GM12878 (cell line): Measurements from ENCODE around the gene TSPYL4. TPM values are rescaled to one million over a fixed set of nuclear protein-coding genes. Genes with fewer than 3 reads are reported as not detected.

ENCODE experiments used
- CREB1 ChIP-seq: IDR thresholded peaks from 2 replicates; pipeline ENCODE4 v1.6.1; 2012; ENCODE audit warnings: low read depth, mild to moderate bottlenecking, inconsistent platforms
- GATAD2B ChIP-seq: fragments of 450-650 bp; conservative IDR thresholded peaks from 2 replicates; pipeline ENCODE4 v1.6.1; 2017; ENCODE audit warnings: low read depth, mild to moderate bottlenecking, moderate library complexity
- HCFC1 ChIP-seq: fragments of 150-350 bp; IDR thresholded peaks from 2 replicates; pipeline ENCODE4 v1.6.1; 2014; ENCODE audit warnings: low read length
- IKZF2 ChIP-seq, 2 experiments: fragments of 450-650 bp; IDR thresholded peaks; 2 replicates each; pipeline ENCODE4 v1.6.1; 2017; ENCODE audit warnings: mild to moderate bottlenecking in 2 of 2, moderate library complexity in 2 of 2
- LARP7 ChIP-seq: fragments of 450-650 bp; IDR thresholded peaks from 2 replicates; pipeline ENCODE4 v1.6.1; 2017; ENCODE audit warnings: mild to moderate bottlenecking
- MYB ChIP-seq: fragments of 150-350 bp; IDR thresholded peaks from 2 replicates; pipeline ENCODE4 v1.6.1; 2014; ENCODE audit warnings: mild to moderate bottlenecking, low read depth, low read length, borderline replicate concordance
- NFIC ChIP-seq: IDR thresholded peaks from 2 replicates; pipeline ENCODE4 v1.6.1; 2012; ENCODE audit warnings: low read depth, mild to moderate bottlenecking, inconsistent platforms, low read length, moderate library complexity
- SPI1 ChIP-seq: IDR thresholded peaks from 2 replicates; pipeline ENCODE4 v1.6.1; 2011; ENCODE audit warnings: low read depth, mild to moderate bottlenecking, low read length, moderate library complexity, borderline replicate concordance; ENCODE audit not compliant: insufficient read depth
- YBX1 ChIP-seq: fragments of 450-650 bp; IDR thresholded peaks from 2 replicates; pipeline ENCODE4 v1.6.1; 2016; ENCODE audit warnings: antibody characterized with exemption
- ZNF384 ChIP-seq: IDR thresholded peaks from 2 replicates; pipeline ENCODE4 v1.6.1; 2012; ENCODE audit warnings: low read depth, mild to moderate bottlenecking, low read length, improper control_type of control experiment, borderline replicate concordance
- polyA plus RNA-seq, 11 experiments: library from polyadenylated mRNA; depleted of rRNA in 4 of 11; unstranded in 6 of 11; stranded (reverse) in 5 of 11; fragments of >200 nt; fragmentation: Nextera tagmentation in 4 of 11; fragmentation: Illumina TruSeq in 1 of 11; extraction: Ambion mirVana in 4 of 11; extraction: Trizol in 1 of 11; gene quantifications; 1 replicate in 1 of 11; 2 replicates in 10 of 11; pipeline versions ENCODE4 v1.2.1 to v1.2.3, GENCODE V29; 2011 to 2016; ENCODE audit warnings: inconsistent platforms in 2 of 11, missing spikeins in 2 of 11, low read depth in 1 of 11
- total RNA-seq, 4 experiments: library from RNA; depleted of rRNA in 3 of 4; stranded (reverse); fragments of >200 nt in 3 of 4; fragmentation: Illumina TruSeq in 1 of 4; extraction: Trizol in 1 of 4; gene quantifications; 2 replicates each; pipeline versions ENCODE4 v1.2.1 to v1.2.3, GENCODE V29; 2013 to 2021
- TF ChIP-seq, protein P1 (sequence below): fragments of 150-350 bp; IDR thresholded peaks from 2 replicates; pipeline ENCODE4 v1.6.1; 2014; ENCODE audit warnings: mild to moderate bottlenecking, low read depth, low read length
- TF ChIP-seq, protein P2 (sequence below): fragments of 450-650 bp; IDR thresholded peaks from 2 replicates; pipeline ENCODE4 v1.6.1; 2017; ENCODE audit warnings: antibody characterized with exemption, mild to moderate bottlenecking, moderate library complexity

Gene TSPYL4
- total and polyA plus RNA-seq, 10 of the 15 experiments (the other 5 are each of a cell fraction or from before 2014, with no cell fraction given), result 1.5 to 27.6 (median 20.0) TPM

DNA sequence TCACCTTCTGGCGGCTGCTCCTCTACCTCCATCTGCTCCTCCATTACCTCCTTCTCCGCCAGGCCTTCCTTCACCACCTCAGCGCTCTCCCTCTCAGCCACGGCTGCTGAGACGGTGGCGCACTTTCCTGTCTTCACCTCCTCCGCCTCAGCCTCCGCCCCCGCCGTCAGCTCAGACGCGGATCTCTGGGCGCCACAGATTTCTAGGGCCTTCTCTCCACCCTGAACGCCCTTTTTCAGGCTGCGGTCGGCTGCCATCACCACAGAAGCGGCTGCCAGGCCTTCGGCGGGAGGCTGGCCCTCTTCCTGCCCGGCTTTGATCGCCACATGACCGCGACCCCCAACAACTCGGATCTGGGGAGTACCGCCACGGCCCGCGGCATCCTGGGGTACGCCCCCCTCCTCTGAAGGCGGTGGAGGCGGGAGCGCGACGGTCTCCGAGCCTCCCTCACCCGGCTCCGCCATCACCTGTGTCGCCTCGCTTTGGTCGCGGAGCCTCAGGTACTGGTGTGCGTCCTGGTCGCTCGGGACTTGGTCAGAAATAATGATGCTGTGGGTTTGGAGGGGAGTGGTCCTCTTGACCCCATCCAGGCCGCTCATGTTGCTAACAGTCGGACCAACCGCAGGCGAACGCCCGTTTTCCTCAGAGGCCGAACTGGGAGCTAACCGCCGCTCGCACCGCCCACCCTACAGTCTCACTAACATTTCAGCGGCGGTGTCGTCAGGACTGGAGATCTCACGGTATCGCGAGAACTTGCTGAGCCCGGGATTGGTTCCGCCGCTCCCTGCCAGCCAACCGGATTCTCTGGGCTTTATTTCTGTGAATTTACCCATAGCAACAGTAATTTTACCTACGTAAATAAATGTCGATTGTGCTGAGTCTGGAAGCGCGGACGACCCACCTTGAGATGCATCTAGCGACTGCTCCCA, 25.6 kb upstream of the TSPYL4 start, which contains the start of gene TSPYL1 (continued):
- TF ChIP-seq, protein P1, sequence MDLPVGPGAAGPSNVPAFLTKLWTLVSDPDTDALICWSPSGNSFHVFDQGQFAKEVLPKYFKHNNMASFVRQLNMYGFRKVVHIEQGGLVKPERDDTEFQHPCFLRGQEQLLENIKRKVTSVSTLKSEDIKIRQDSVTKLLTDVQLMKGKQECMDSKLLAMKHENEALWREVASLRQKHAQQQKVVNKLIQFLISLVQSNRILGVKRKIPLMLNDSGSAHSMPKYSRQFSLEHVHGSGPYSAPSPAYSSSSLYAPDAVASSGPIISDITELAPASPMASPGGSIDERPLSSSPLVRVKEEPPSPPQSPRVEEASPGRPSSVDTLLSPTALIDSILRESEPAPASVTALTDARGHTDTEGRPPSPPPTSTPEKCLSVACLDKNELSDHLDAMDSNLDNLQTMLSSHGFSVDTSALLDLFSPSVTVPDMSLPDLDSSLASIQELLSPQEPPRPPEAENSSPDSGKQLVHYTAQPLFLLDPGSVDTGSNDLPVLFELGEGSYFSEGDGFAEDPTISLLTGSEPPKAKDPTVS, result no peak
- no peak for TF ChIP-seq YBX1
- no peak for TF ChIP-seq NFIC
- TF ChIP-seq ZNF384, result 0 out of 2 replicates have a peak, but pooled peaks have one; percentile 1
- peak; percentile 31 to 56; a peak in 2 of 4 replicates for TF ChIP-seq IKZF2 (IDR thresholded peaks at IDR 0.05)
- peak; percentile 81 for TF ChIP-seq LARP7
- no peak for TF ChIP-seq MYB
- TF ChIP-seq HCFC1, result 0 out of 2 replicates have a peak, but pooled peaks have one; percentile 13
- TF ChIP-seq GATAD2B, result peak; percentile 66
- no peak for TF ChIP-seq SPI1
- TF ChIP-seq, protein P2, sequence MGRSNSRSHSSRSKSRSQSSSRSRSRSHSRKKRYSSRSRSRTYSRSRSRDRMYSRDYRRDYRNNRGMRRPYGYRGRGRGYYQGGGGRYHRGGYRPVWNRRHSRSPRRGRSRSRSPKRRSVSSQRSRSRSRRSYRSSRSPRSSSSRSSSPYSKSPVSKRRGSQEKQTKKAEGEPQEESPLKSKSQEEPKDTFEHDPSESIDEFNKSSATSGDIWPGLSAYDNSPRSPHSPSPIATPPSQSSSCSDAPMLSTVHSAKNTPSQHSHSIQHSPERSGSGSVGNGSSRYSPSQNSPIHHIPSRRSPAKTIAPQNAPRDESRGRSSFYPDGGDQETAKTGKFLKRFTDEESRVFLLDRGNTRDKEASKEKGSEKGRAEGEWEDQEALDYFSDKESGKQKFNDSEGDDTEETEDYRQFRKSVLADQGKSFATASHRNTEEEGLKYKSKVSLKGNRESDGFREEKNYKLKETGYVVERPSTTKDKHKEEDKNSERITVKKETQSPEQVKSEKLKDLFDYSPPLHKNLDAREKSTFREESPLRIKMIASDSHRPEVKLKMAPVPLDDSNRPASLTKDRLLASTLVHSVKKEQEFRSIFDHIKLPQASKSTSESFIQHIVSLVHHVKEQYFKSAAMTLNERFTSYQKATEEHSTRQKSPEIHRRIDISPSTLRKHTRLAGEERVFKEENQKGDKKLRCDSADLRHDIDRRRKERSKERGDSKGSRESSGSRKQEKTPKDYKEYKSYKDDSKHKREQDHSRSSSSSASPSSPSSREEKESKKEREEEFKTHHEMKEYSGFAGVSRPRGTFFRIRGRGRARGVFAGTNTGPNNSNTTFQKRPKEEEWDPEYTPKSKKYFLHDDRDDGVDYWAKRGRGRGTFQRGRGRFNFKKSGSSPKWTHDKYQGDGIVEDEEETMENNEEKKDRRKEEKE, result no peak
- TF ChIP-seq CREB1, result peak; percentile 84
